ENCODE data around the gene DNM2. TPM values are rescaled to one million over a fixed set of nuclear protein-coding genes. Genes with fewer than 3 reads are reported as not detected.

DNM2 gene
- total RNA-seq, 1 donor from 2014 or later, result 280 TPM

DNA sequence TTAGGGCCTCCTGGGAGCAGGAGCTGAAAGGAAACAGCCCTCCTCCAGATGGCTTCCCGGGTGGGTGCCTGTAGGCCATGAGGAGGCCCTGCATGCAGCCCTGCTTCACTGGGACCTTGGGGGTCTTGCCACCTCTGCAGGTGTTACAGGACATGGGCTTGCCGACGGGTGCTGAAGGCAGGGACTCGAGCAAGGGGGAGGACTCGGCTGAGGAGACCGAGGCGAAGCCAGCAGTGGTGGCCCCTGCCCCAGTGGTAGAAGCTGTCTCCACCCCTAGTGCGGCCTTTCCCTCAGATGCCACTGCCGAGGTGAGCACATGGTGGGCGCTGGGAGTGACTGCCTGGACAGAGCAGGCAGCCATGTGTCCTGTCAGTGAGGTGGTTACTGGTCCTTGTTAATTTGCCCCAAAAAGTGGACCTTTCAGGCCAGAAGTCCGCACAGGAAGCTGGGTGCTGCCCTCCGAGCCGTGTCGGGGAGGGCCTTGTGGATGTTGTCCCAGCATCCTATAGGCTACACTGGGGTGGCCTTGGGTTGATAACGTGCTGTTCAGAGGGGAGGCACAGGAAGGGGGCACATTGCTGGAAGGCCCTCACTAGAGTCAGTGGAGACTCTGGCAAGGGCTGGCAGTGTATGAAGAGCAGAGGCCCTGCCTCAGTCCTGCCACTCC, 35.3 kb upstream of the DNM2 start:
- Histone ChIP-seq H3K27ac (no peak overlapping the region), H3K4me1 (no peaks in the 10 kb centered on the region), H3K27me3 (no peaks in the 10 kb centered on the region), H3K36me3 (peaks cover 100% of the 10 kb centered on the region), H3K4me3 (no peak overlapping the region), H3K9me3 (no peaks in the 10 kb centered on the region)
- intact Hi-C loops (cut with DNase I), result no loop called here
- DNase-seq (no peak), ATAC-seq (no peak)
- TF ChIP-seq, protein P1, sequence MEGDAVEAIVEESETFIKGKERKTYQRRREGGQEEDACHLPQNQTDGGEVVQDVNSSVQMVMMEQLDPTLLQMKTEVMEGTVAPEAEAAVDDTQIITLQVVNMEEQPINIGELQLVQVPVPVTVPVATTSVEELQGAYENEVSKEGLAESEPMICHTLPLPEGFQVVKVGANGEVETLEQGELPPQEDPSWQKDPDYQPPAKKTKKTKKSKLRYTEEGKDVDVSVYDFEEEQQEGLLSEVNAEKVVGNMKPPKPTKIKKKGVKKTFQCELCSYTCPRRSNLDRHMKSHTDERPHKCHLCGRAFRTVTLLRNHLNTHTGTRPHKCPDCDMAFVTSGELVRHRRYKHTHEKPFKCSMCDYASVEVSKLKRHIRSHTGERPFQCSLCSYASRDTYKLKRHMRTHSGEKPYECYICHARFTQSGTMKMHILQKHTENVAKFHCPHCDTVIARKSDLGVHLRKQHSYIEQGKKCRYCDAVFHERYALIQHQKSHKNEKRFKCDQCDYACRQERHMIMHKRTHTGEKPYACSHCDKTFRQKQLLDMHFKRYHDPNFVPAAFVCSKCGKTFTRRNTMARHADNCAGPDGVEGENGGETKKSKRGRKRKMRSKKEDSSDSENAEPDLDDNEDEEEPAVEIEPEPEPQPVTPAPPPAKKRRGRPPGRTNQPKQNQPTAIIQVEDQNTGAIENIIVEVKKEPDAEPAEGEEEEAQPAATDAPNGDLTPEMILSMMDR (IDR thresholded peaks at IDR 0.05), result no peak

DNA sequence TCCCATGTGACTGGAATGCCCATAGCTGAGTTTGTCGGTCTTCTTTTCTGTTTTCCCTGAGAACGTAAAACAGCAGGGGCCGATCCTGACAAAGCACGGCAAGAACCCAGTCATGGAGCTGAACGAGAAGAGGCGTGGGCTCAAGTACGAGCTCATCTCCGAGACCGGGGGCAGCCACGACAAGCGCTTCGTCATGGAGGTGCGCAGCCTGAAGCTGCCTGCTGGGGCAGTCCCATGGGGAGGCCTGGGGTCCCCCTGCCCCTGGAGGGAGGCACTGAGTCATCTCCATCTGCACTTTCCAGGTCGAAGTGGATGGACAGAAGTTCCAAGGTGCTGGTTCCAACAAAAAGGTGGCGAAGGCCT, 34.8 kb upstream of the DNM2 start:
- Histone ChIP-seq H3K4me3 (no peak overlapping the region), H3K4me1 (no peaks in the 10 kb centered on the region), H3K9me3 (no peaks in the 10 kb centered on the region), H3K36me3 (peaks cover 100% of the 10 kb centered on the region), H3K27ac (no peak overlapping the region), H3K27me3 (no peaks in the 10 kb centered on the region)
- TF ChIP-seq, protein P1 (IDR thresholded peaks at IDR 0.05), result no peak
- DNase-seq, result no peak
- ATAC-seq, result no peak
- intact Hi-C loops (cut with DNase I), result no loop called here

DNA sequence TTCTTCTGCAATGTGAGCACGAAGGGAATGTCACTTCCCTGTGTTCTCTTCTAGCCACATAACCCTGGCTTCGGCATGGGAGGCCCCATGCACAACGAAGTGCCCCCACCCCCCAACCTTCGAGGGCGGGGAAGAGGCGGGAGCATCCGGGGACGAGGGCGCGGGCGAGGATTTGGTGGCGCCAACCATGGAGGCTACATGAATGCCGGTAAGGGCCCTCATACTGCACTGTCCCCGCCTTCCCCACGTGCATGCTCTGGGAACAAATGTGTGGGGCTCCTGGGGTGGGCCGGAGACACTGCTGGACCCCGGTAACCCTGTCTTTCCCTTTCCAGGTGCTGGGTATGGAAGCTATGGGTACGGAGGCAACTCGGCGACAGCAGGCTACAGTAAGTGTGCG, 34.3 kb upstream of the DNM2 start:
- no peaks in the 10 kb centered on the region for H3K27me3 ChIP-seq
- DNase-seq (no peak), ATAC-seq (no peak)
- intact Hi-C loops (cut with DNase I), result no loop called here
- H3K27ac ChIP-seq, result no peak overlapping the region
- no peaks in the 10 kb centered on the region for H3K4me1 ChIP-seq
- H3K9me3 ChIP-seq, result no peaks in the 10 kb centered on the region
- TF ChIP-seq, protein P1 (IDR thresholded peaks at IDR 0.05), result no peak
- no peak overlapping the region for H3K4me3 ChIP-seq
- H3K36me3 ChIP-seq, result peaks cover 100% of the 10 kb centered on the region

- intact Hi-C loops (cut with DNase I), result no loop called here
- no peaks in the 10 kb centered on the region for H3K27me3 ChIP-seq
- no peak overlapping the region for H3K27ac ChIP-seq
- DNase-seq (no peak), ATAC-seq (no peak)
- H3K4me3 ChIP-seq, result no peak overlapping the region
- TF ChIP-seq, protein P1 (IDR thresholded peaks at IDR 0.05), result no peak
- H3K4me1 ChIP-seq, result no peaks in the 10 kb centered on the region
- H3K9me3 ChIP-seq, result no peaks in the 10 kb centered on the region
- peaks cover 100% of the 10 kb centered on the region for H3K36me3 ChIP-seq
Observed at GRCh38 chr19:10685210-10685609, 32.7 kb upstream of the DNM2 start.

GRCh38 chr19:10686193-10686592, 31.7 kb upstream of the DNM2 start:
- H3K9me3 ChIP-seq, result no peaks in the 10 kb centered on the region
- peaks cover 100% of the 10 kb centered on the region for H3K36me3 ChIP-seq
- no peaks in the 10 kb centered on the region for H3K4me1 ChIP-seq
- DNase-seq, result no peak
- ATAC-seq, result no peak
- TF ChIP-seq, protein P1 (IDR thresholded peaks at IDR 0.05), result no peak
- H3K27ac ChIP-seq, result no peak overlapping the region
- no peaks in the 10 kb centered on the region for H3K27me3 ChIP-seq
- no peak overlapping the region for H3K4me3 ChIP-seq
- intact Hi-C loops (cut with DNase I), result no loop called here
